Smooth muscle cell (in vitro differentiated cells): Measurements from ENCODE around the gene F11R. TPM values are rescaled to one million over a fixed set of nuclear protein-coding genes. Genes with fewer than 3 reads are reported as not detected.

Experiments
- DNase-seq: peaks from one replicate; lab custom pipeline; 2025; ENCODE audit not compliant: unreplicated experiment; lab: John Stamatoyannopoulos, UW
- H2AFZ ChIP-seq: fragments of 200-600 bp; sonication (generic); 2 replicates; pipeline ENCODE4 v1.6.0; 2016; ENCODE audit warnings: antibody characterized with exemption, low read depth, mild to moderate bottlenecking
- H3F3A ChIP-seq: fragments of 200-600 bp; sonication (generic); 2 replicates; pipeline ENCODE4 v1.6.0; 2017; ENCODE audit warnings: antibody characterized with exemption, low read depth
- H3K27ac ChIP-seq: fragments of 200-600 bp; sonication (generic); 2 replicates; pipeline ENCODE4 v1.5.1; 2016; ENCODE audit warnings: low read depth, mild to moderate bottlenecking
- H3K27me3 ChIP-seq: fragments of 200-600 bp; sonication (generic); 2 replicates; pipeline ENCODE4 v1.6.1; 2016; ENCODE audit warnings: low read depth, mild to moderate bottlenecking
- H3K36me3 ChIP-seq: fragments of 200-600 bp; sonication (generic); 2 replicates; pipeline ENCODE4 v1.5.1; 2016; ENCODE audit warnings: low read depth
- H3K4me1 ChIP-seq: fragments of 200-600 bp; sonication (generic); 2 replicates; pipeline ENCODE4 v1.5.1; 2016; ENCODE audit warnings: low read depth
- H3K4me2 ChIP-seq: fragments of 200-600 bp; sonication (generic); 2 replicates; pipeline ENCODE4 v1.6.0; 2016; ENCODE audit warnings: mild to moderate bottlenecking
- H3K4me3 ChIP-seq: fragments of 200-600 bp; sonication (generic); 2 replicates; pipeline ENCODE4 v1.5.1; 2016; ENCODE audit warnings: mild to moderate bottlenecking
- H3K79me2 ChIP-seq: fragments of 200-600 bp; sonication (generic); 2 replicates; pipeline ENCODE4 v1.6.0; 2016; ENCODE audit warnings: low read depth, mild to moderate bottlenecking
- H3K9ac ChIP-seq: fragments of 200-600 bp; sonication (generic); 2 replicates; pipeline ENCODE4 v1.6.0; 2016; ENCODE audit warnings: low read depth
- H3K9me3 ChIP-seq: fragments of 200-600 bp; sonication (generic); replicated peaks from 2 replicates; pipeline ENCODE4 v1.5.1; 2016; ENCODE audit warnings: low read depth
- H4K20me1 ChIP-seq: fragments of 200-600 bp; sonication (generic); 2 replicates; pipeline ENCODE4 v1.6.0; 2016; ENCODE audit warnings: low read depth
- CTCF ChIP-seq: fragments of 200-600 bp; sonication (generic); IDR thresholded peaks from 2 replicates; pipeline ENCODE4 v1.5.1; 2017; ENCODE audit warnings: borderline replicate concordance, mild to moderate bottlenecking, antibody characterized with exemption; ENCODE audit not compliant: insufficient read depth, poor library complexity, severe bottlenecking
- WGBS: methylation state at CpG from one replicate; pipeline ENCODE4 v1.1.7; 2016; ENCODE audit warnings: low lambda C conversion rate; 5-methylcytosine and 5-hydroxymethylcytosine counted together
- polyA plus RNA-seq: library from polyadenylated mRNA; unstranded; fragments of >200 nt; fragmentation: Nextera tagmentation; extraction: Ambion mirVana; gene quantifications from 2 replicates; pipeline ENCODE4 v1.2.1, GENCODE V29; 2016
- total RNA-seq: library from RNA; depleted of rRNA; stranded (reverse); fragments of >200 nt; gene quantifications from 2 replicates; pipeline ENCODE4 v1.2.3, GENCODE V29; 2014

F11R gene
- total and polyA plus RNA-seq, 2 experiments from 2014 or later, result 26.4 to 57.8 TPM

GRCh38 chr1:160956966-160957365 is 64.0 kb downstream of the F11R start:
- WGBS, result 55% methylated on average over 4 of the region's 4 CpGs
- no peak for DNase-seq
- Histone ChIP-seq H3K4me3 (no peak overlapping the region), H2AFZ (no peak overlapping the region), H3K4me2 (no peak overlapping the region), H4K20me1 (no peaks in the 10 kb centered on the region), H3K4me1 (no peaks in the 10 kb centered on the region), H3K79me2 (no peaks in the 10 kb centered on the region), H3K9me3 (no peaks in the 10 kb centered on the region), H3K36me3 (no peaks in the 10 kb centered on the region), H3K9ac (no peak overlapping the region), H3K27me3 (no peaks in the 10 kb centered on the region), H3K27ac (no peak overlapping the region), H3F3A (no peaks in the 10 kb centered on the region)
- TF ChIP-seq CTCF, result no peak

GRCh38 chr1:160954158-160955104 is 66.5 kb downstream of the F11R start, which contains the start of gene ITLN2:
ITLN2 (minus strand) TSS chr1:160954809; CDS start chr1:160954741, 68 bp downstream.
- Histone ChIP-seq H4K20me1 (no peaks in the 10 kb centered on the region), H3F3A (no peaks in the 10 kb centered on the region), H3K9ac (no peak within 1 kb of the TSS), H3K79me2 (no peaks in the 10 kb centered on the region), H3K4me3 (no peak within 1 kb of the TSS), H3K36me3 (no peaks in the 10 kb centered on the region), H3K4me1 (no peaks in the 10 kb centered on the region), H3K9me3 (no peaks in the 10 kb centered on the region), H3K4me2 (no peak within 1 kb of the TSS), H2AFZ (no peak within 1 kb of the TSS), H3K27me3 (no peaks in the 10 kb centered on the region), H3K27ac (no peak within 1 kb of the TSS)
- no peak for DNase-seq
- WGBS, result 73% methylated on average over 8 of the region's 8 CpGs
- peak; percentile 51 for TF ChIP-seq CTCF

GRCh38 chr1:160953030-160953429 is 67.9 kb downstream of the F11R start:
- H3K9ac ChIP-seq, result no peak overlapping the region
- 86% methylated on average over 3 of the region's 3 CpGs for WGBS
- no peaks in the 10 kb centered on the region for H3K27me3 ChIP-seq
- no peak overlapping the region for H3K4me3 ChIP-seq
- H4K20me1 ChIP-seq, result no peaks in the 10 kb centered on the region
- H3K79me2 ChIP-seq, result no peaks in the 10 kb centered on the region
- H2AFZ ChIP-seq, result no peak overlapping the region
- TF ChIP-seq CTCF, result no peak
- H3K36me3 ChIP-seq, result no peaks in the 10 kb centered on the region
- no peak overlapping the region for H3K27ac ChIP-seq
- H3K4me1 ChIP-seq, result no peaks in the 10 kb centered on the region
- DNase-seq, result no peak
- no peaks in the 10 kb centered on the region for H3K9me3 ChIP-seq
- no peak overlapping the region for H3K4me2 ChIP-seq
- H3F3A ChIP-seq, result no peaks in the 10 kb centered on the region
